NCI-H1048 (cell line): ENCODE data around the gene BMP8A.
"Not testable (repeated sequence)": the region's sequence is repeated elsewhere in the genome, so short reads cannot be mapped to it uniquely, and the experiment has no call there.

Experiments
- DNase-seq: peaks from one replicate; lab custom pipeline; 2025; lab: John Stamatoyannopoulos, UW

BMP8A gene

GRCh38 chr1:39527190-39527579 is 35.7 kb downstream of the BMP8A start:
- not testable (repeated sequence) for DNase-seq

GRCh38 chr1:39528082-39528481 is 36.6 kb downstream of the BMP8A start:
- DNase-seq = no peak

- no peak for DNase-seq
Observed at GRCh38 chr1:39529901-39530535, 38.6 kb downstream of the BMP8A start.

GRCh38 chr1:39531526-39531925 is 40.1 kb downstream of the BMP8A start:
- no peak for DNase-seq

- DNase-seq = no peak
Observed at GRCh38 chr1:39533442-39533841, 42.0 kb downstream of the BMP8A start.

GRCh38 chr1:39538531-39539251 is 47.3 kb downstream of the BMP8A start:
- DNase-seq = no peak

- DNase-seq = no peak
Observed at GRCh38 chr1:39539252-39539790, 47.9 kb downstream of the BMP8A start.

- DNase-seq = no peak
Observed at GRCh38 chr1:39540504-39541031, 49.1 kb downstream of the BMP8A start.

GRCh38 chr1:39542924-39543323 is 51.5 kb downstream of the BMP8A start:
- DNase-seq = no peak

- no peak for DNase-seq
Observed at GRCh38 chr1:39544327-39544726, 52.9 kb downstream of the BMP8A start.

- no peak for DNase-seq
Observed at GRCh38 chr1:39545531-39545930, 54.1 kb downstream of the BMP8A start.

- DNase-seq = no peak
Observed at GRCh38 chr1:39554277-39554676, 62.8 kb downstream of the BMP8A start.

- DNase-seq = no peak
Observed at GRCh38 chr1:39561279-39561678, 69.8 kb downstream of the BMP8A start.

GRCh38 chr1:39562886-39563285 is 71.5 kb downstream of the BMP8A start:
- no peak for DNase-seq

GRCh38 chr1:39563669-39564068 is 72.2 kb downstream of the BMP8A start:
- DNase-seq = no peak

- DNase-seq = no peak
Observed at GRCh38 chr1:39564340-39564739, 72.9 kb downstream of the BMP8A start.

GRCh38 chr1:39564941-39565340 is 73.5 kb downstream of the BMP8A start:
- no peak for DNase-seq

GRCh38 chr1:39566441-39567137 is 75.2 kb downstream of the BMP8A start:
- DNase-seq = no peak

- DNase-seq = no peak
Observed at GRCh38 chr1:39567302-39567701, 75.9 kb downstream of the BMP8A start.

GRCh38 chr1:39568208-39568607 is 76.8 kb downstream of the BMP8A start:
- DNase-seq = no peak

- no peak for DNase-seq
Observed at GRCh38 chr1:39569034-39569433, 77.6 kb downstream of the BMP8A start.

GRCh38 chr1:39570477-39571177 is 79.2 kb downstream of the BMP8A start:
- DNase-seq = no peak
